ENCODE data around the gene SLC22A4. TPM values are rescaled to one million over a fixed set of nuclear protein-coding genes. Genes with fewer than 3 reads are reported as not detected.

SLC22A4 gene
- total and polyA plus RNA-seq, 2 of the 8 experiments (the other 6 are each of a cell fraction or from before 2014, with no cell fraction given) = 0.45 to 0.60 TPM

- Histone ChIP-seq H3K4me1 (replicated peaks in 1 of 4; ENCODE audit: control insufficient read depth in 3 of 4, insufficient read depth in 4 of 4, low read length in 3 of 4) (peaks cover 0 to 19% (median 6%) of the 10 kb centered on the region in 4 experiments; a peak in 6 of 7 replicates), H3K79me2 (ENCODE audit: control insufficient read depth in 1 of 2, insufficient read depth in 2 of 2, low read length in 2 of 2) (no peaks in the 10 kb centered on the region), H3K23me2 (ENCODE audit: low read depth, low read length) (peaks cover 10% of the 10 kb centered on the region; the same call in 1 of the 2 replicates), H3K14ac (ENCODE audit: insufficient read length) (no peak overlapping the region), H2BK15ac (ENCODE audit: low read length) (no peak overlapping the region), H2BK20ac (ENCODE audit: low read length) (no peak overlapping the region), H3K27ac (ENCODE audit: low read depth, low read length) (no peak overlapping the region), H4K20me1 (replicated peaks in 1 of 2; ENCODE audit: control insufficient read depth in 1 of 2, insufficient read depth in 2 of 2, low read length in 2 of 2) (no peaks in the 10 kb centered on the region), H2BK5ac (ENCODE audit: low read depth, low read length) (no peak overlapping the region; the same call in 1 of the 2 replicates), H3K4ac (replicated peaks; ENCODE audit: insufficient read length, low read depth, low read length) (no peak overlapping the region), H3K9ac (replicated peaks in 1 of 4; ENCODE audit: extremely low read depth in 1 of 4, low read depth in 3 of 4, low read length in 3 of 4) (no peak overlapping the region), H2AFZ (ENCODE audit: low read length) (peak overlapping the region; percentile 88), H3K9me3 (ENCODE audit: insufficient read depth in 2 of 2, low read depth in 1 of 2, low read length in 1 of 2) (no peaks in the 10 kb centered on the region), H3K56ac (replicated peaks; ENCODE audit: insufficient read length, low read depth, low read length) (no peak overlapping the region), H4K91ac (replicated peaks; ENCODE audit: insufficient read length, low read length) (no peak overlapping the region), H3K23ac (ENCODE audit: insufficient read length) (no peak overlapping the region), H2AK5ac (ENCODE audit: low read depth, low read length) (no peak overlapping the region), H3K79me1 (ENCODE audit: low read depth, low read length) (no peaks in the 10 kb centered on the region; the same call in 1 of the 2 replicates), H3K36me3 (ENCODE audit: control insufficient read depth in 2 of 4, insufficient read depth in 4 of 4, low read length in 3 of 4) (no peaks in the 10 kb centered on the region), H3K18ac (ENCODE audit: extremely low read depth, low read length) (peak overlapping the region; percentile 80; the same call in 1 of the 2 replicates), H4K8ac (ENCODE audit: extremely low read depth, insufficient read depth, low read length) (peak overlapping the region; percentile 81; the same call in 1 of the 2 replicates), H2BK120ac (replicated peaks; ENCODE audit: low read depth, low read length) (no peak overlapping the region), H3K4me3 (ENCODE audit: extremely low read depth in 1 of 4, insufficient read depth in 2 of 4, low read depth in 3 of 4, low read length in 4 of 4) (peak overlapping the region; percentile 40 to 63 (median 47); a peak in 7 of 8 replicates), H3K4me2 (ENCODE audit: insufficient read depth in 1 of 2, low read depth in 2 of 2, low read length in 2 of 2) (peak overlapping the region; percentile 74 to 85), H2BK12ac (ENCODE audit: low read depth, low read length) (peak overlapping the region; percentile 68; the same call in 1 of the 2 replicates), H4K5ac (ENCODE audit: insufficient read length, low read depth, low read length) (peak overlapping the region; percentile 55), H3K27me3 (replicated peaks in 1 of 4; ENCODE audit: control insufficient read depth in 3 of 4, extremely low read depth in 1 of 4, insufficient read depth in 3 of 4, low read length in 3 of 4) (peaks cover 0 to 10% (median 9%) of the 10 kb centered on the region in 4 experiments; a peak in 3 of 7 replicates)
- no peak for DNase-seq (ENCODE audit: low read depth in 1 of 2, low spot score in 2 of 2)
- 0 out of 2 replicates have a peak, but pooled peaks have one; percentile 16 for TF ChIP-seq RBBP5 (IDR thresholded peaks at IDR 0.05; ENCODE audit: borderline replicate concordance, low read depth, low read length)
- TF ChIP-seq ASH2L (IDR thresholded peaks at IDR 0.05; ENCODE audit: low read length) = no peak
- ChIA-PET CTCF (ENCODE audit: partially characterized antibody) (interaction anchor here (2.2 to 5.2 kb wide), 2 partner anchors 17 to 243 kb away, joined by 9 to 40 read pairs; no protein-coding TSS in a partner anchor), POLR2A (ENCODE audit: partially characterized antibody) (interaction anchor here (1.0 kb wide), 1 partner anchor 22 kb away, joined by 5 read pairs; no protein-coding TSS in a partner anchor)
- no peak for FAIRE-seq
- WGBS, 2 experiments (ENCODE audit: extremely low coverage in 1 of 2, insufficient coverage in 1 of 2, insufficient read length in 1 of 2, insufficient replicate concordance in 2 of 2, low coverage in 1 of 2, low lambda C conversion rate in 2 of 2, missing lambda C conversion rate in 1 of 2) = 79% methylated on average over 6 of the region's 6 CpGs; no CpG with 5 or more reads in 1 of the 2 experiments
Measured at GRCh38 chr5:132256783-132257130, 37.4 kb upstream of the SLC22A4 start.

Data from H1 (cell line).